ENCODE measurements around the gene GRK5.

DNA sequence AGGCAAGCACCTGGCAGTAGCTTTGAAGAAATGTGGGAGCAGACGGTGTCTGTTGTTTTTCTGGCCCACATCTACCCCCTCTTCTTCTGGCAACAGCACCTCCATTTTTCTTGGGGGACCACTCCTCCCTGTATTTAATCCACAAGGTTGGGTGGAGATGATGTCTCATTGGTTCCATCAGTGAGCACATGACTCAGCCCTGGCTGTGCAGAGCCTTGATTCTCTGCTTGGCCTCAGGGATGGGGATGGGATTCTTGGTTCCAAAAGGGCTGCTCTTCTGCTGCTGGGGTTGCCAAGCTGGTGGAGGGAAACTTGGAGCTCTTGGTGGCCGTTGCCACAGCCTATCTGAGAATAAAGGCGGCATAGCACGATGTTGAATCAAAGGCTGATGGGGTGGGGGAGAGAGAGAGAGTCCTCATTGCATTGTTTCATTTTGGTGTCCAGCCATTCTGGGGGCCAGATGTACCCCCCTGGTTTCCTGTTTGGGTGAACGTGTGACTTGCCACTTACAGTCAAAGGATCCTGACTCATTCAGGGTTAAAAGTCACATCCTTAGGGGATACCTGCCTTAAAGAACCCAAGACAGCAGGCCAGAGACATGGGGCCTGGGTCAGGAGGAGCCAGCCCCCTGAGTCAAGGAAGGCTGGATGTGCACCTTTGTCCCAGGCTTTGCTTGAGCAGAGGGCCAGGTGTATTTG lies 25.9 kb downstream of the GRK5 start:
- TF ChIP-seq, protein P1, sequence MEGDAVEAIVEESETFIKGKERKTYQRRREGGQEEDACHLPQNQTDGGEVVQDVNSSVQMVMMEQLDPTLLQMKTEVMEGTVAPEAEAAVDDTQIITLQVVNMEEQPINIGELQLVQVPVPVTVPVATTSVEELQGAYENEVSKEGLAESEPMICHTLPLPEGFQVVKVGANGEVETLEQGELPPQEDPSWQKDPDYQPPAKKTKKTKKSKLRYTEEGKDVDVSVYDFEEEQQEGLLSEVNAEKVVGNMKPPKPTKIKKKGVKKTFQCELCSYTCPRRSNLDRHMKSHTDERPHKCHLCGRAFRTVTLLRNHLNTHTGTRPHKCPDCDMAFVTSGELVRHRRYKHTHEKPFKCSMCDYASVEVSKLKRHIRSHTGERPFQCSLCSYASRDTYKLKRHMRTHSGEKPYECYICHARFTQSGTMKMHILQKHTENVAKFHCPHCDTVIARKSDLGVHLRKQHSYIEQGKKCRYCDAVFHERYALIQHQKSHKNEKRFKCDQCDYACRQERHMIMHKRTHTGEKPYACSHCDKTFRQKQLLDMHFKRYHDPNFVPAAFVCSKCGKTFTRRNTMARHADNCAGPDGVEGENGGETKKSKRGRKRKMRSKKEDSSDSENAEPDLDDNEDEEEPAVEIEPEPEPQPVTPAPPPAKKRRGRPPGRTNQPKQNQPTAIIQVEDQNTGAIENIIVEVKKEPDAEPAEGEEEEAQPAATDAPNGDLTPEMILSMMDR (IDR thresholded peaks at IDR 0.05) = no peak
- no peak for TF ChIP-seq POLR2A (IDR thresholded peaks at IDR 0.05)

Data from lower leg skin (tissue), 3 donors.